ENCODE data around the gene FRAS1. TPM values are rescaled to one million over a fixed set of nuclear protein-coding genes. Genes with fewer than 3 reads are reported as not detected.

The FRAS1 gene
- total RNA-seq, 2 experiments from 2014 or later, result not detected

- no peak for TF ChIP-seq CTCF (IDR thresholded peaks at IDR 0.05)
- Histone ChIP-seq H3K4me1 (ENCODE audit: insufficient read depth, low read length) (no peaks in the 10 kb centered on the region), H3K9me3 (ENCODE audit: control insufficient read depth in 1 of 2, insufficient read depth in 1 of 2, low read length in 2 of 2) (no peaks in the 10 kb centered on the region), H3K36me3 (ENCODE audit: insufficient read depth, low read length) (no peaks in the 10 kb centered on the region), H3K4me3 (ENCODE audit: low read length) (no peak overlapping the region), H3K27me3 (ENCODE audit: control insufficient read depth in 1 of 2, insufficient read depth in 2 of 2, low read length in 2 of 2) (no peaks in the 10 kb centered on the region), H3K27ac (ENCODE audit: low read depth in 1 of 2, low read length in 2 of 2) (no peak overlapping the region)
- Mint-ChIP-seq H3K27me3 (peaks cover 5% of the 10 kb centered on the region), H3K4me1 (ENCODE audit: low read depth) (no peaks in the 10 kb centered on the region), H3K36me3 (ENCODE audit: low read depth) (no peaks in the 10 kb centered on the region), H3K4me3 (no peak overlapping the region), H3K27ac (no peak overlapping the region), H3K9me3 (no peaks in the 10 kb centered on the region)
- intact Hi-C loops (cut with DNase I, micrococcal nuclease), result no loop called here
- ATAC-seq (ENCODE audit: poor library complexity) (no peak), DNase-seq (no peak)
- ChIA-PET POLR2A (no interaction called here), CTCF (no interaction called here)
These were observed 423.2 kb downstream of the FRAS1 start for GRCh38 chr4:78480286-78480685.

- Mint-ChIP-seq H3K4me3 (no peak overlapping the region), H3K27me3 (peaks cover 5% of the 10 kb centered on the region), H3K36me3 (ENCODE audit: low read depth) (no peaks in the 10 kb centered on the region), H3K4me1 (ENCODE audit: low read depth) (no peaks in the 10 kb centered on the region), H3K9me3 (no peaks in the 10 kb centered on the region), H3K27ac (no peak overlapping the region)
- no peaks in the 10 kb centered on the region for H3K9me3 ChIP-seq (ENCODE audit: control insufficient read depth in 1 of 2, insufficient read depth in 1 of 2, low read length in 2 of 2)
- CTCF ChIA-PET, result no interaction called here
- no peak overlapping the region for H3K4me3 ChIP-seq (ENCODE audit: low read length)
- intact Hi-C loops (cut with DNase I, micrococcal nuclease), result no loop called here
- TF ChIP-seq CTCF (IDR thresholded peaks at IDR 0.05), result no peak
- H3K4me1 ChIP-seq (ENCODE audit: insufficient read depth, low read length), result no peaks in the 10 kb centered on the region
- H3K27ac ChIP-seq (ENCODE audit: low read depth in 1 of 2, low read length in 2 of 2), result no peak overlapping the region
- H3K36me3 ChIP-seq (ENCODE audit: insufficient read depth, low read length), result no peaks in the 10 kb centered on the region
- no peak for ATAC-seq (ENCODE audit: poor library complexity)
- POLR2A ChIA-PET, result no interaction called here
- DNase-seq, result no peak
- no peaks in the 10 kb centered on the region for H3K27me3 ChIP-seq (ENCODE audit: control insufficient read depth in 1 of 2, insufficient read depth in 2 of 2, low read length in 2 of 2)
These were observed 424.1 kb downstream of the FRAS1 start for GRCh38 chr4:78481180-78481579.

GRCh38 chr4:78482281-78482680 is 425.2 kb downstream of the FRAS1 start:
- no peak overlapping the region for H3K4me3 ChIP-seq (ENCODE audit: low read length)
- Mint-ChIP-seq H3K36me3 (ENCODE audit: low read depth) (no peaks in the 10 kb centered on the region), H3K4me1 (ENCODE audit: low read depth) (no peaks in the 10 kb centered on the region), H3K9me3 (no peaks in the 10 kb centered on the region), H3K27me3 (peaks cover 5% of the 10 kb centered on the region), H3K4me3 (no peak overlapping the region), H3K27ac (no peak overlapping the region)
- H3K36me3 ChIP-seq (ENCODE audit: insufficient read depth, low read length), result no peaks in the 10 kb centered on the region
- ChIA-PET CTCF (interaction anchor here (0.9 kb wide), 1 partner anchor 28 kb away, joined by 3 read pairs; no protein-coding TSS in a partner anchor), POLR2A (no interaction called here)
- TF ChIP-seq CTCF (IDR thresholded peaks at IDR 0.05), result no peak
- ATAC-seq (ENCODE audit: poor library complexity) (no peak), DNase-seq (no peak)
- H3K27ac ChIP-seq (ENCODE audit: low read depth in 1 of 2, low read length in 2 of 2), result no peak overlapping the region
- H3K4me1 ChIP-seq (ENCODE audit: insufficient read depth, low read length), result no peaks in the 10 kb centered on the region
- no peaks in the 10 kb centered on the region for H3K9me3 ChIP-seq (ENCODE audit: control insufficient read depth in 1 of 2, insufficient read depth in 1 of 2, low read length in 2 of 2)
- no peaks in the 10 kb centered on the region for H3K27me3 ChIP-seq (ENCODE audit: control insufficient read depth in 1 of 2, insufficient read depth in 2 of 2, low read length in 2 of 2)
- intact Hi-C loops (cut with DNase I, micrococcal nuclease), result no loop called here

Data from CD4-positive, alpha-beta T cell (primary cell).